ENCODE measurements around the gene ADGRA1.
"Not testable (repeated sequence)": the region's sequence is repeated elsewhere in the genome, so short reads cannot be mapped to it uniquely, and the experiment has no call there.

ADGRA1 gene

GRCh38 chr10:133142523-133143199 is 54.9 kb downstream of the ADGRA1 start:
- no peak for DNase-seq (ENCODE audit: low read depth in 2 of 2)

GRCh38 chr10:133143200-133143533 is 55.4 kb downstream of the ADGRA1 start:
- DNase-seq (ENCODE audit: low read depth in 2 of 2) = no peak

- no peak for DNase-seq (ENCODE audit: low read depth in 2 of 2)
These were observed 55.8 kb downstream of the ADGRA1 start for GRCh38 chr10:133143546-133143945.

- DNase-seq (ENCODE audit: low read depth in 2 of 2) = no peak
These were observed 57.0 kb downstream of the ADGRA1 start for GRCh38 chr10:133144771-133145170.

GRCh38 chr10:133150226-133150625 is 62.5 kb downstream of the ADGRA1 start:
- no peak for DNase-seq (ENCODE audit: low read depth in 2 of 2)

GRCh38 chr10:133150656-133151055 is 62.9 kb downstream of the ADGRA1 start:
- no peak for DNase-seq (ENCODE audit: low read depth in 2 of 2)

- not testable (repeated sequence) for DNase-seq (ENCODE audit: low read depth in 2 of 2)
These were observed 63.3 kb downstream of the ADGRA1 start for GRCh38 chr10:133151071-133151470.

- no peak for DNase-seq (ENCODE audit: low read depth in 2 of 2)
These were observed 63.8 kb downstream of the ADGRA1 start for GRCh38 chr10:133151543-133151972.

- no peak for DNase-seq (ENCODE audit: low read depth in 2 of 2)
These were observed 66.7 kb downstream of the ADGRA1 start for GRCh38 chr10:133154411-133154810.

GRCh38 chr10:133154996-133155778 is 67.5 kb downstream of the ADGRA1 start:
- no peak for DNase-seq (ENCODE audit: low read depth in 2 of 2)

- DNase-seq (ENCODE audit: low read depth in 2 of 2) = no peak
These were observed 69.2 kb downstream of the ADGRA1 start for GRCh38 chr10:133156674-133157579.

GRCh38 chr10:133157662-133158436 is 70.1 kb downstream of the ADGRA1 start:
- DNase-seq (ENCODE audit: low read depth in 2 of 2) = no peak

GRCh38 chr10:133158437-133158755 is 70.7 kb downstream of the ADGRA1 start:
- no peak for DNase-seq (ENCODE audit: low read depth in 2 of 2)

GRCh38 chr10:133158756-133159610 is 71.3 kb downstream of the ADGRA1 start:
- no peak for DNase-seq (ENCODE audit: low read depth in 2 of 2)

GRCh38 chr10:133159611-133159949 is 71.9 kb downstream of the ADGRA1 start:
- DNase-seq (ENCODE audit: low read depth in 2 of 2) = no peak

- DNase-seq (ENCODE audit: low read depth in 2 of 2) = no peak
These were observed 72.5 kb downstream of the ADGRA1 start, which contains the start of gene KNDC1 for GRCh38 chr10:133159950-133160825. KNDC1 (plus strand) TSS chr10:133160219; CDS start chr10:133160468, 249 bp downstream.

- no peak for DNase-seq (ENCODE audit: low read depth in 2 of 2)
These were observed 73.2 kb downstream of the ADGRA1 start for GRCh38 chr10:133160826-133161471.

- no peak for DNase-seq (ENCODE audit: low read depth in 2 of 2)
These were observed 73.9 kb downstream of the ADGRA1 start for GRCh38 chr10:133161486-133162109.

Measured in stimulated activated CD8-positive, alpha-beta memory T cell treated with anti-CD3 and anti-CD28 coated beads, Interleukin-2, amount 100 ng/mL, for 48 hours (primary cell).